NCI-H82 treated with DMSO at 0.1 percent for 48 hours (cell line): ENCODE results near the gene BCL2L2.
"Not testable (repeated sequence)": the region's sequence is repeated elsewhere in the genome, so short reads cannot be mapped to it uniquely, and the experiment has no call there.

Experiments
- DNase-seq: peaks from one replicate; lab custom pipeline; 2025; ENCODE audit not compliant: unreplicated experiment; lab: John Stamatoyannopoulos, UW

BCL2L2 gene

GRCh38 chr14:23306412-23307145 is at the start of gene BCL2L2:
BCL2L2 (plus strand) TSS chr14:23306833; CDS start chr14:23307768, 935 bp downstream.
- DNase-seq = peak; percentile 100

GRCh38 chr14:23258256-23258655 is 48.4 kb upstream of the BCL2L2 start:
- no peak for DNase-seq

- DNase-seq = no peak
These were observed 47.2 kb upstream of the BCL2L2 start for GRCh38 chr14:23259426-23259825.

GRCh38 chr14:23260849-23261248 is 45.8 kb upstream of the BCL2L2 start:
- DNase-seq = not testable (repeated sequence)

GRCh38 chr14:23269193-23269592 is 37.4 kb upstream of the BCL2L2 start:
- DNase-seq = no peak

GRCh38 chr14:23275412-23275811 is 31.2 kb upstream of the BCL2L2 start:
- DNase-seq = no peak

GRCh38 chr14:23277189-23277588 is 29.4 kb upstream of the BCL2L2 start:
- DNase-seq = no peak

- DNase-seq = not testable (repeated sequence)
These were observed 28.7 kb upstream of the BCL2L2 start for GRCh38 chr14:23277928-23278327.

- DNase-seq = no peak
These were observed 25.4 kb upstream of the BCL2L2 start for GRCh38 chr14:23281247-23281646.

GRCh38 chr14:23284654-23285529 is 21.7 kb upstream of the BCL2L2 start:
- DNase-seq = peak; percentile 72

GRCh38 chr14:23285530-23286019 is 21.1 kb upstream of the BCL2L2 start:
- no peak for DNase-seq

GRCh38 chr14:23286020-23286901 is 20.4 kb upstream of the BCL2L2 start, which contains the start of gene HOMEZ:
HOMEZ (minus strand) TSS chr14:23286132; CDS start chr14:23285952, 180 bp downstream.
- DNase-seq = peak; percentile 100

GRCh38 chr14:23286902-23287479 is 19.6 kb upstream of the BCL2L2 start:
- no peak for DNase-seq

- peak; percentile 91 for DNase-seq
These were observed 11.7 kb upstream of the BCL2L2 start for GRCh38 chr14:23294734-23295561.

GRCh38 chr14:23296012-23296777 is 10.4 kb upstream of the BCL2L2 start:
- DNase-seq = no peak

- DNase-seq = no peak
These were observed 9.5 kb upstream of the BCL2L2 start for GRCh38 chr14:23297096-23297495.

GRCh38 chr14:23297611-23298277 is 8.9 kb upstream of the BCL2L2 start:
- no peak for DNase-seq
